PC-3 (cell line): ENCODE results near the gene HSPH1. TPM values are rescaled to one million over a fixed set of nuclear protein-coding genes. Genes with fewer than 3 reads are reported as not detected.

ENCODE experiments used
- ATAC-seq: fragments of 200-7000 bp; cut with Tn5 transposase; 2 replicates; pipeline ENCODE4 v1.9.1; 2020; ENCODE audit warnings: mild to moderate bottlenecking, moderate library complexity
- BruUV-seq: library from RNA; stranded (reverse); fragments of 400-500 nt; replicated peaks from 2 replicates; lab custom pipeline; 2021; lab: Mats Ljungman, UMichigan
- CTCF ChIA-PET: fragments of 300-600 bp; sonication (Branson Sonifier 250); formaldehyde crosslinking; loops from one replicate; lab custom pipeline; 2022; ENCODE audit warnings: antibody characterized with exemption; lab: Charles Lee
- POLR2A ChIA-PET: fragments of 300-600 bp; sonication (Branson Sonifier 250); formaldehyde crosslinking; loops from one replicate; lab custom pipeline; 2022; ENCODE audit warnings: antibody characterized with exemption; ENCODE audit not compliant: unreplicated experiment; lab: Charles Lee
- DNase-seq: peaks from one replicate; pipeline ENCODE4 v3.0.0-alpha.2; 2015
- H2AFZ ChIP-seq: fragments of 300-600 bp; sonication (generic); 2 replicates; pipeline ENCODE4 v1.6.0; 2016; ENCODE audit warnings: antibody characterized with exemption, low read length
- H3F3A ChIP-seq: fragments of 300-600 bp; sonication (generic); one replicate; pipeline ENCODE4 v1.6.0; 2017; ENCODE audit warnings: antibody characterized with exemption, low read length, control low read depth, mild to moderate bottlenecking; ENCODE audit not compliant: unreplicated experiment
- H3K27ac ChIP-seq: fragments of 300-600 bp; sonication (generic); 2 replicates; pipeline ENCODE4 v1.5.1; 2016; ENCODE audit warnings: mild to moderate bottlenecking, low read length
- H3K27me3 ChIP-seq: fragments of 300-600 bp; sonication (generic); 2 replicates; pipeline ENCODE4 v1.6.1; 2016; ENCODE audit warnings: low read length, mixed read lengths
- H3K36me3 ChIP-seq: fragments of 300-600 bp; sonication (generic); 2 replicates; pipeline ENCODE4 v1.6.1; 2016; ENCODE audit warnings: low read depth, mixed run types, low read length, mixed read lengths
- H3K4me1 ChIP-seq: fragments of 300-600 bp; sonication (generic); 2 replicates; pipeline ENCODE4 v1.5.1; 2016; ENCODE audit warnings: low read length; ENCODE audit not compliant: insufficient read depth
- H3K4me2 ChIP-seq: fragments of 300-600 bp; sonication (generic); 2 replicates; pipeline ENCODE4 v1.6.0; 2016; ENCODE audit warnings: low read length
- H3K4me3 ChIP-seq: fragments of 300-600 bp; sonication (generic); 2 replicates; pipeline ENCODE4 v1.5.1; 2016; ENCODE audit warnings: mild to moderate bottlenecking, low read length, mixed read lengths
- H3K79me2 ChIP-seq: fragments of 300-600 bp; sonication (generic); 2 replicates; pipeline ENCODE4 v1.6.1; 2017; ENCODE audit warnings: low read length, mixed read lengths
- H3K9ac ChIP-seq: fragments of 300-600 bp; sonication (generic); 2 replicates; pipeline ENCODE4 v1.6.0; 2016; ENCODE audit warnings: mild to moderate bottlenecking, low read length
- H3K9me2 ChIP-seq: fragments of 300-600 bp; sonication (generic); replicated peaks from 2 replicates; pipeline ENCODE4 v1.6.1; 2016; ENCODE audit warnings: mixed run types, low read length, mixed read lengths
- H3K9me3 ChIP-seq: fragments of 300-600 bp; sonication (generic); 2 replicates; pipeline ENCODE4 v1.6.1; 2016; ENCODE audit warnings: low read length, mixed read lengths
- H4K20me1 ChIP-seq: fragments of 300-600 bp; sonication (generic); 2 replicates; pipeline ENCODE4 v1.6.1; 2016; ENCODE audit warnings: low read length, mixed read lengths
- EZH2 ChIP-seq: fragments of 300-600 bp; sonication (generic); IDR thresholded peaks from one replicate; pipeline ENCODE4 v1.6.1; 2017; ENCODE audit warnings: antibody characterized with exemption, mild to moderate bottlenecking, low read length; ENCODE audit not compliant: unreplicated experiment
- EZH2phosphoT487 ChIP-seq: fragments of 300-600 bp; sonication (generic); IDR thresholded peaks from 2 replicates; pipeline ENCODE4 v1.6.1; 2018; ENCODE audit warnings: mild to moderate bottlenecking, antibody characterized with exemption, low read length, borderline replicate concordance
- intact Hi-C: fragments of 100-400 bp; cut with micrococcal nuclease; formaldehyde crosslinking; loops from 2 replicates; pipeline ENCODE4 v1.9.0; 2023
- total RNA-seq: library from RNA; depleted of rRNA; stranded (reverse); fragments of >200 nt; gene quantifications from 2 replicates; pipeline ENCODE4 v1.2.3, GENCODE V29; 2014
- TF ChIP-seq, protein P1 (sequence below): fragments of 300-600 bp; sonication (generic); conservative IDR thresholded peaks from 2 replicates; pipeline ENCODE4 v1.5.1; 2017; ENCODE audit warnings: antibody characterized with exemption, low read depth, mild to moderate bottlenecking, low read length

Gene HSPH1
- total RNA-seq, 1 experiment from 2014 or later = 83.7 TPM

- peaks cover 93% of the 10 kb centered on the region for H3K36me3 ChIP-seq
- no peaks in the 10 kb centered on the region for H4K20me1 ChIP-seq
- no peak overlapping the region for H3K27ac ChIP-seq
- no peak overlapping the region for H3K4me3 ChIP-seq
- POLR2A ChIA-PET = no interaction called here
- H2AFZ ChIP-seq = no peak overlapping the region
- no peaks in the 10 kb centered on the region for H3K4me1 ChIP-seq
- H3F3A ChIP-seq = peaks cover 4% of the 10 kb centered on the region
- H3K9ac ChIP-seq = no peak overlapping the region
- no peaks in the 10 kb centered on the region for H3K27me3 ChIP-seq
- no peaks in the 10 kb centered on the region for H3K9me3 ChIP-seq
- intact Hi-C loops = no loop called here
- H3K9me2 ChIP-seq = no peaks in the 10 kb centered on the region
- CTCF ChIA-PET = no interaction called here
- H3K79me2 ChIP-seq = peaks cover 38% of the 10 kb centered on the region; the same call in 1 of the 2 replicates
- no peak overlapping the region for H3K4me2 ChIP-seq
- ATAC-seq = no peak
- no TSS peak for BruUV-seq
- TF ChIP-seq EZH2 (no peak), EZH2phosphoT487 (no peak)
- TF ChIP-seq, protein P1, sequence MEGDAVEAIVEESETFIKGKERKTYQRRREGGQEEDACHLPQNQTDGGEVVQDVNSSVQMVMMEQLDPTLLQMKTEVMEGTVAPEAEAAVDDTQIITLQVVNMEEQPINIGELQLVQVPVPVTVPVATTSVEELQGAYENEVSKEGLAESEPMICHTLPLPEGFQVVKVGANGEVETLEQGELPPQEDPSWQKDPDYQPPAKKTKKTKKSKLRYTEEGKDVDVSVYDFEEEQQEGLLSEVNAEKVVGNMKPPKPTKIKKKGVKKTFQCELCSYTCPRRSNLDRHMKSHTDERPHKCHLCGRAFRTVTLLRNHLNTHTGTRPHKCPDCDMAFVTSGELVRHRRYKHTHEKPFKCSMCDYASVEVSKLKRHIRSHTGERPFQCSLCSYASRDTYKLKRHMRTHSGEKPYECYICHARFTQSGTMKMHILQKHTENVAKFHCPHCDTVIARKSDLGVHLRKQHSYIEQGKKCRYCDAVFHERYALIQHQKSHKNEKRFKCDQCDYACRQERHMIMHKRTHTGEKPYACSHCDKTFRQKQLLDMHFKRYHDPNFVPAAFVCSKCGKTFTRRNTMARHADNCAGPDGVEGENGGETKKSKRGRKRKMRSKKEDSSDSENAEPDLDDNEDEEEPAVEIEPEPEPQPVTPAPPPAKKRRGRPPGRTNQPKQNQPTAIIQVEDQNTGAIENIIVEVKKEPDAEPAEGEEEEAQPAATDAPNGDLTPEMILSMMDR = no peak
- no peak for DNase-seq
Measured at GRCh38 chr13:31149604-31150003, 12.1 kb downstream of the HSPH1 start.

DNA sequence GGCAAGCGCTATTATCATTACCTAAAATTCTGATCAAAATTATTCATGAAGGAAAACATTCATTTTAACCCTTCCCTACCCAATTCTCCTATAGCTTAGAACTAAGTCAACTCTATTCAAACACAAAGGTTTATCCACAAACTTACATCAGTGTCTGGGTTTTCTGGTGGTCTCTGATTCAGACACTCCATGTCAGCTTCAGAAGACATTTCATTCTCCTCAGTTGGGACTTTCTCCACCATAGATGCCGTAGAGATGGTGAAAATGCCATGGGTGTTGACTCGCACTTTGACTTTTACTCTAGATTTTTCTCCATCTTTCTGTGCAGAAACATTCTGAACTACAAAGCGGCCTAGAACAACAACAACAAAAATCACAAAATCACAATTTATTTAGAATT, 16.3 kb downstream of the HSPH1 start:
- H3K27me3 ChIP-seq = no peaks in the 10 kb centered on the region
- 0 out of 2 replicates have a peak, but pooled peaks cover 10% of the 10 kb centered on the region for H4K20me1 ChIP-seq
- no peak overlapping the region for H3K4me2 ChIP-seq
- BruUV-seq = no TSS peak
- DNase-seq = no peak
- no peaks in the 10 kb centered on the region for H3K4me1 ChIP-seq
- no peak overlapping the region for H3K9ac ChIP-seq
- no peaks in the 10 kb centered on the region for H3K9me2 ChIP-seq
- H2AFZ ChIP-seq = no peak overlapping the region
- no peak for ATAC-seq
- no peaks in the 10 kb centered on the region for H3K9me3 ChIP-seq
- H3K27ac ChIP-seq = no peak overlapping the region
- TF ChIP-seq, protein P1 = no peak
- no peak for TF ChIP-seq EZH2
- TF ChIP-seq EZH2phosphoT487 = no peak
- no peak overlapping the region for H3K4me3 ChIP-seq
- POLR2A ChIA-PET = no interaction called here
- CTCF ChIA-PET = no interaction called here
- intact Hi-C loops = no loop called here
- peaks cover 39% of the 10 kb centered on the region; the same call in 1 of the 2 replicates for H3K79me2 ChIP-seq
- no peaks in the 10 kb centered on the region for H3F3A ChIP-seq
- peaks cover 88% of the 10 kb centered on the region for H3K36me3 ChIP-seq

DNA sequence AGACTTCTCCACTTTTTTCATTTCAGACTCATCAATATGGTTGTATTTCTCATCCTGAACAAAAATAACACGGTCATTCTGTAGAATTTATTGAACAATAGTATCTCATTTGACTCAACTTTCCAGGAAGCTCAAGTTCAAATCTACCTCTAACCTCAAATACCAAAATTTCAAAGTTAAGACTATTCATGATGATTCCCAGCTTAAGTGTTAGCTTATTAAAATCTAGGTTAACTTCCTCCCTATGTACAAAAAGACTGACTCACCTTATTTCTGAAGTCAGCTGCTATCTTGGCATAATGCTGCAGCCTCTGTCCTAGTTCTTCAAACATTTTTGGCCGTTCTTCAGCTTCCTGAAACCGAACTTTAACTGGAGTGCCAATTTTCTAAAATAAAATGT, 23.2 kb downstream of the HSPH1 start:
- POLR2A ChIA-PET = no interaction called here
- no TSS peak for BruUV-seq
- Histone ChIP-seq H3K9me2 (no peaks in the 10 kb centered on the region), H4K20me1 (0 out of 2 replicates have a peak, but pooled peaks cover 10% of the 10 kb centered on the region), H3K27me3 (no peaks in the 10 kb centered on the region), H3K9me3 (no peaks in the 10 kb centered on the region), H3K27ac (no peak overlapping the region), H3F3A (no peaks in the 10 kb centered on the region), H2AFZ (no peak overlapping the region), H3K4me1 (no peaks in the 10 kb centered on the region), H3K9ac (no peak overlapping the region), H3K36me3 (peaks cover 73% of the 10 kb centered on the region), H3K4me2 (no peak overlapping the region), H3K4me3 (no peak overlapping the region), H3K79me2 (peaks cover 15% of the 10 kb centered on the region; the same call in 1 of the 2 replicates)
- ATAC-seq (peak; percentile 70), DNase-seq (peak; percentile 9)
- intact Hi-C loops = loop anchor here (2.0 kb wide), 1 partner anchor 22 kb away; the partner anchor contains the start of gene HSPH1
- no peak for TF ChIP-seq EZH2phosphoT487
- CTCF ChIA-PET = no interaction called here
